Measurements from ENCODE around the gene FKRP.
"Not testable (repeated sequence)": the region's sequence is repeated elsewhere in the genome, so short reads cannot be mapped to it uniquely, and the experiment has no call there.

FKRP gene

DNA sequence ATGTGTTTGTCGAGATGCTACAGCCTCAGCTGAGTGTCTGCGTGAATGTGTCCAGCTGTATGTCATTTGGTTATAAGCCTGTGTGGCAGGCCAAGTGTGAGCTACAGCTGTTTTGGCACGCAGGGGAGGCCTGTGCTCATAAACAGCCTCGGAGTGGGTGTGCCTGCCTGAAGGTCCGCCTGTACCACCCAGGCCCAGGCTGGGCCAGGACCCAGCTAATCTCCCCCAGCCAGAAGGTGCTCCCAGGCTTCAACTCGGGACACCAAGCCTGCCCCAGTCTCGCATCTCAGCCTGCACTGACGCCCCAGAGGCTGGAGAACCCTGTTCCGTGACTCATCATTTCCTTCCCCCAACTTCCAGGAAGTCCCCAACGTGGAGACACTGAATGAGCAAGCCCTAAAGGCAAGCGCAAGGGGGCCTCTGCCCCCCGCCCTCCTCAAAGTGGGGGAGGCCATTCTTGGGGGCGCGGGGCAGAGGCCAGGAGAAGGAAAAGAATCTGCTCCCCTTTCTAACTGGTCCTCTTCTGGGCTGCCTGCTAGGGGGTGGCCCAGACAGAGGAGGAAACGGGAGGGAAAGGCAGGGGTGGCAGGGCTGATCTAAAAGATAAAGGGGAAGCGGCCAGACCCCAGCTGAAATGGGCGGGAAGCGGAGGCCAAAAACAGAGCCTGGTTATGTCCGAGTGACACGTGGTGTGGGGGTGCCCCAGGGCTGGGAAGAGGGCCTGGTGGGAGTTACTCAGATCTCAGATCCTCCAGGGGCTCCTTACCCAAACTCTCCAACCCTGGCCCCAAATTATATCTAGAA lies 40.6 kb downstream of the FKRP start:
- DNase-seq (ENCODE audit: low spot score), result peak; percentile 87

DNA sequence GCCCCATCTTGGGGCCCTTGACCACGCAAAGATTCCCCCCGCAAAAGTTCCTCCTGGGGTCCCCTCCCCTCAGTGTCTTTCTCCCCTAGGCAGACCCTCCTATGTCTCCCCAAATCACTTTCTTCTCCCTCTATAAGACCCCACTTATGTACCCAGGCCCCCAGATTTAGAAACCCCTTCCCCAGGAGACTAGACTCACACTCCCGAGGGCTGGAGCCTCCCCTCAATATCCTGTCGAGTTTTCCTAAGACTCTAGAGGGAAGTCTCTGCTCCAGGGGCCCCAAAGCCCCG lies 41.1 kb downstream of the FKRP start:
- no peak for DNase-seq (ENCODE audit: low spot score)

DNA sequence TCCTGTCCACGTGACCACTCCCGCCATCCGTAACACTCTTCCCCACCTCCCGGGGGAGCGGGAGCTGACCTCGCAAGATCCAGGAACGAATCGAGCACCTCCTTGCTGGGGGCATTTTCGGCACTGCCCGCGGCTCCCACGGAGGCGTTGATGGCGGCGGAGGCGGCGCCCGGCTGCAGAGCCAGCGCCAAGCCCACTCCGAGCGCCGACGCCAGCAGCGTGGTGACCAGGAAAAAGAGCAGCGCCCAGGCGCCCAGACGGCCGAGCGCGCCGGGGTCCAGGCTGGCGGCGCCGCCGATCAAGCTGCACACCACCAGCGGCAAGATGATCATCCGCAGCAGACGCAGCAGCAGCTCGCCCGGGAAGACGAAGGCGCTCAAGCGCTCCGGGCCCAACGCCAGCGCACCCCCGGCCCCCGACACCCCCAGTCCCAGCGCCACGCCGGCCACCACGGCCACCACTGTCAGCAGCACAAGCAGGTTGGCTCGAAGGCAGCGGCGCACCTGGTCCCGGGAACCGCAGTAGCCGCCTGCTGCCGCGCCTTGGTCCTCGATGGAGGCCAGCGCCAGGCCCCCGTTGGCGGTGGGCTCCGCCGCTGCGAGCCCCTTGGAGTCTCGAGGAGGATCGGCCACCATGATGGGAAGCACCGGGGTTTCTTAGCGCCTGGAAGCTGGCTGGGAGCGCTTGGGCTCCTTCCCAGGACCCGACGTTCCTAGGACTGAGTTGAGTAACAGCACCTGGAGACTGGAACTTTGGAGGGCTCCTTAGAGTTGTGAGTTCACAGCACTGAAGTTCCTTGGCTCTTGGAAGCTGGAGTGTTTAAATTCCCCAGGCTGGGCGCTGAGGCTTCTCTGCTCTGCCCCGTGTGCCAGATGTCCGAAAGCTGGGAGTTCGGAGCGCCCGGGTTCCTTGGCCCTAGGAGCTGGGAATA lies 41.7 kb downstream of the FKRP start:
- DNase-seq (ENCODE audit: low spot score), result peak; percentile 36

DNA sequence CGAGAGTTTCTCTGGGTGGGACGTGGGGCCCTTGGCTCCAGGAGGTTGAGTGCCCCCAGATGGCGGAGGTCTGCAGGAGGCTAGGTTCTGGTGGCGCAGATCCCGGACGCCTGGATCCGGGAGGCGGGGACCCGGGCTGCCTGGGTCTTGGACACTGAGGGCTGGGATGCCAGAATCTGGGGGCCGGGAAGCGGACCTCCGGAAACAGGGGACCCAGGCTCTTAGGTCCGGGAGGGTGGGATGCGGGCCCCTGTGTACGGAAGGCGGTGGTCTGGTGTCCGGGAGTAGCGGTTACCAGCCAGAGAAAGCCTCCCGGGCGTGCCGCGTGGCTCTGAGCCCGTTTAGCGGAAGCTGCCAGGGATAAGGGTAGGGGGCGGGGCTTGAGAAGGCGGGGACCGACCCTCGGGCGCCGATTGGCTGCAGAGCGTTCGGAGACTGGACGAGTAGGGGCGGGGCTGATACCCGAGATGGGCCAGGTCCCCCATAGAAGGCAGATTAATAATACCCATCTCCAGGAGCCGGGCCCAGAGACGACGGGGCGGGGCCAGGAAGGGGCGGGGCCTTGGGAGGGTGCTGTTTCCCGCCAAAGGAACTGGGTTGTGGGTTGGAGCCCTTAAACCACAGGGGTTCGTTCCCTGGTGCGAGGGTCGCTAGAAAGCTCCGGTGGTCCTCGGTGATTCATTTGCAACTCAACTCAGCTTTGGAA lies 42.6 kb downstream of the FKRP start, which contains the start of gene SLC1A5:
TSS of gene SLC1A5 (minus strand) at position 333 of the 706 bp plus-strand sequence. CDS start 629 bp downstream, outside the sequence.
- DNase-seq (ENCODE audit: low spot score), result peak; percentile 98

DNA sequence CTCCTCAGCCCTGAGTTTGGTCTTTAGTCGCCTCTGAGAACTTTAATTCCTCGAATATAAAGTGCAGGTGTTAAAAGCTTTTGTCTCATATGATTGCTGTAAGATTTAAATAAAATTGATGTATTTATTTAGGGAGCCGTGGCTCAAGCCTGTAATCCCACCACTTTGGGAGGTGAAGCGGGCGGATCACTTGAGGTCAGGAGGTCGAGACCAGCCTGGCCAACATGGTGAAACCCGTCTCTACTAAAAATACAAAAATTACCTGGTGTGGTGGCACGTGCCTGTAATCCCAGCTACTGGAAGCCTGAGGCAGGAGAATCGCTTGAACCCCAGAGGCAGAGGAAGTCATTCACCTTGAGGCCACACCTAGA lies 43.1 kb downstream of the FKRP start:
- DNase-seq (ENCODE audit: low spot score), result no peak

DNA sequence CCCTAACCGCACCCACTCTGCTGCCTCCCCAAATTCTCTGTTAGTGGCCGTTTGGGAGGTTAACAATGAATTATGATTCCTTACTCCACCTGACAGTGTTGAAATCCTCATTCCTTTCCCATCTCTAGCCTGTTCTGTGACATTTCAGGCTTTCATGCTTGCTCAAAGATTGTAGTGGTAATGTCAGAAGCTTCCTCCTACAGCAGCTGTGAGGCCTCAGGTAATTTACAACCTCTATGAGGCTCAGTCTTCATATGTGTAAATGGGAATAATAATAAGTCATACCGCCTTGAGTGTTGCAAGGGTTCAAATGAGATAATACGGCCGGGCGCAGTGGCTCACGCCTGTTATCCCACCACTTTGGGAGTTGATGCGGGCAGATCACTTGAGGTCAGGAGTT lies 43.5 kb downstream of the FKRP start:
- no peak for DNase-seq (ENCODE audit: low spot score)

DNA sequence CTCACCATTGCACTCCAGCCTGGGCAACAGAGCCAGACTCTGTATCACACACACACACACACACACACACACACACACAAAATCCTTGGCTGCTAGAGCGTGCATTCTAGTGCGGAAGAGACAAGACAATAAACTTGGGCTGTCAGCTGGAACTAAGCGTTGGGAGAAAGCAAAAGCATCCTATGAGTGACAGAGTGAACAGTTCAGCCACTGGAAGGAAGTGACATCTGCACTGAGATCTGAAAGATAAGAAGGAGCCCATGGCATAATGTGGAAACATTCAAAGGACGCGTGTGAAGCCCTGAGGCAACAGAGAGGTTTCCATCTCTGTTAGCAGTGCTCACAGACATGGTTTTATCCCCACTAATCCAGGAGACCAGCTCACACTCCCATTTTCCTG lies 46.1 kb downstream of the FKRP start:
- no peak for DNase-seq (ENCODE audit: low spot score)

DNA sequence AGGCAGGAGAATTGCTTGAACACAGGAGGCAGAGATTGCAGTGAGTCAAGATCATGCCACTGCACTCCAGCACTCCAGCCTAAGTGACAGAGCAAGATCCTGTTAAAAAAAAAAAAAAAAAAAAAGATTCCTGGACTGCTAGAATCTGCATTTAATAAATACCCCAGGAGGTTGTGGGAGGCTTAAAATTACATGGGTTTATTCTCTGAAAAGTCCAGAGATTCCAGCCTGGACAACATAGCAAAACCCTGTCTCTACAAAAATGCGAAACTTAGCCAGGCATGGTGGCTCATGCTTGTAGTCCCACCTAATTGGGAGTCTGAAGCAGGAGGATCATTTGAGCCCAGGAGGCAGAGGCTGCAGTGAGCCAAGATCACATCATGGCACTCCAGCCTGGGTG lies 52.0 kb downstream of the FKRP start:
- DNase-seq (ENCODE audit: low spot score), result no peak

DNA sequence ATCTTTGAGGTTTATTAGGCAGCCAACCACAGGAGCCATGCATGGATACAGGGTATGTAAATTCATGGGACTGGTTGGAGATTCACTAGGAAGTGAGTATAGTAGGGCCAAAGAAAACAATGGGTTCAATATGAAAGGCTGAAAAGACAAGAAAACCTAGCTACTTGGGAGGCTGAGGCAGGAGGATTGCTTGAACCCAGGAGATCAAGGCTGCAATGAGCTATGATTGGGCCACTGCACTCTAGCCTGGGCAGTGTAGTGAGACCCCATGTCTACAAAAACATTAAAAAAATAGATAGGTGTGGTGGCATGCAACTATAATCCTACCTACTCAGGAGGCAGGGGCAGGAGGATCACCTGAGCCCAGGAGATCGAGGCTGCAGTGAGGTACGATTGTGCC lies 52.9 kb downstream of the FKRP start:
- no peak for DNase-seq (ENCODE audit: low spot score)

DNA sequence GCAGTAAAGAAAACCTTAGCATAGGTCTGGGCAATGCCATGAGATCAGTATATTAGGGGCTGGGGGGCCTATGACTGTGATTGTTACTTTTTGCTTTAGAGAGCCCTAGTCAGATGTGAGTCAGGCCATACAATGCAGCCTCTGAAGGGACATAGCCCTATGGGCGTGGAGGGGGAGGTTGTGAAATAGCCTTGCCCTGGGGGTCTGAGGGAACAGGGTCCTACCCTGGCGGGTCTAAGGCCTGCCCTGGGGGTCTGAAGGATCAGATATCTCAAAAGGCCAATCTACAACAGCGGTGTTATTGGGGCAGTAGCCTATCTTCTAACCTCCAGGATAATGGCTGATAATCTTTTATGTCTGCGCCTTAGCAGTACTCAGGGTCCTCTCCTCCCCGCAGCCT lies 56.3 kb downstream of the FKRP start:
- no peak for DNase-seq (ENCODE audit: low spot score)

DNA sequence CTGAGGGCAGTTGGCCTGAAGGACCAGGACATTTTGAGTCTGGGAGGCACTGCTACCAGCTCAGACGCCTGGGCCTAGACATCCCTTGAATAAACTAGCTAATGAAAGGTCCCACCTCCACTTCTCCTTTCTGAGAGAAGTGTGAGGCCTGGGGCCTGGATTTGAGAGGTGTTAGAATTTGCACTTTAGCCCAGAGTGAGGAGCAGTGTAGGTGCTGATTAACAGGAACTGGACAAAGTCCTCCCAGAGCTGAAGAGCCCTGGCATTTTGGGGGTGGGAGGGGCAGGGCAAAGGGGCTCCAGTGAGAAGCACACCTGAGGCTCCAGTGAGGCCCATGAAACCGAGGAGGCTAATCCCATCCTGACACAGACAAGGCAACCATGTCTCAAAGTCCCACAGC lies 57.7 kb downstream of the FKRP start:
- no peak for DNase-seq (ENCODE audit: low spot score)

DNA sequence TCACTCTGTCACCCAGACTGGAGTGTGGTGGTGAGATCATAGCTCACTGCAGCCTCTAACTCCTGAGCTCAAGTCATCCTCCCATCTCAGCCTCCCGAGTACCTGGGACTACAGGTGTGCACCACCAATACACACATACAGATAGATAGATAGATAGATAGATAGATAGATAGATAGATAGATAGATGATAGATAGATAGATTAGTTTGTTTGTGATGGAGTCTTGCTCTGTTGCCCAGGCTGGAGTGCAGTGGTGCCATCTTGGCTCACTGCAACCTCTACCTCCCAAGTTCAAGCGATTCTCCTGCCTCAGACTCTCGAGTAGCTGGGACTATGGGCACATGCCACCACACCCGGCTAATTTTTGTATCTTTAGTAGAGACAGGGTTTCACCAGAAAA lies 58.6 kb downstream of the FKRP start:
- DNase-seq (ENCODE audit: low spot score), result not testable (repeated sequence)

DNA sequence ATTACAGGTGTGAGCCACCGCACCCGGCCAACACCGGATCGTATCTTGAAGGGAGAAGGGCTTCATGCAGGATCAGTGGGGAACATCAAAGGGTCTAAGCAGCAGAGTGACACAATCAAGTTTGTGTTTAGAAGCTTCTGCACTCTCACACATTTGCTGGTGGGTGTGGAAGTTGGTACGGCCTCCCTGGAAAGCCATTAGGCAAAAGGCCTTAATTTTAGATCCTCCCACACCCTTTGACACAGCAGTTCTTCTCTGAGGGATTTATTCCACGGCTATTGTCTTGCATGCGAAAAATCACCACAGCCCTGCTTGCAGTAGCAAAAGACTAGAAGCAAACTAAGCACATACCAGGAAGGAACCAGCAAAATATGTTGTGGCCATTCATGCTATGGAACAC lies 60.8 kb downstream of the FKRP start:
- no peak for DNase-seq (ENCODE audit: low spot score)

Data from NAMALWA (cell line).